CD4-positive, alpha-beta T cell treated with Interleukin-17A for 4 hours (primary cell): Measurements from ENCODE around the gene HBE1.

Experiments
- DNase-seq: peaks from one replicate; pipeline ENCODE4 v3.0.0-alpha.2; 2020; ENCODE audit warnings: mixed read lengths

The HBE1 gene

GRCh38 chr11:5232176-5232575 lies 37.6 kb downstream of the HBE1 start:
- DNase-seq, result no peak

- DNase-seq, result no peak
Measured at GRCh38 chr11:5231111-5231510, 38.6 kb downstream of the HBE1 start.

- DNase-seq, result no peak
Measured at GRCh38 chr11:5230266-5230665, 39.5 kb downstream of the HBE1 start.

GRCh38 chr11:5229796-5230195 lies 39.9 kb downstream of the HBE1 start:
- no peak for DNase-seq

GRCh38 chr11:5229356-5229755 lies 40.4 kb downstream of the HBE1 start:
- no peak for DNase-seq

- no peak for DNase-seq
Measured at GRCh38 chr11:5228124-5228523, 41.6 kb downstream of the HBE1 start.

GRCh38 chr11:5227681-5228080 lies 42.1 kb downstream of the HBE1 start:
- no peak for DNase-seq

GRCh38 chr11:5226732-5227310 lies 42.9 kb downstream of the HBE1 start, which contains the start of gene HBB:
Gene HBB, minus strand, starts transcription at chr11:5227071. Its CDS starts 50 bp downstream, at chr11:5227021.
- no peak for DNase-seq

GRCh38 chr11:5225480-5225871 lies 44.3 kb downstream of the HBE1 start:
- DNase-seq, result no peak

GRCh38 chr11:5224538-5225479 lies 44.9 kb downstream of the HBE1 start:
- DNase-seq, result no peak

GRCh38 chr11:5223686-5224085 lies 46.1 kb downstream of the HBE1 start:
- DNase-seq, result no peak

GRCh38 chr11:5223146-5223545 lies 46.6 kb downstream of the HBE1 start:
- no peak for DNase-seq
